Liver (tissue), 9 donors: ENCODE measurements around the gene CNTNAP1. TPM values are rescaled to one million over a fixed set of nuclear protein-coding genes. Genes with fewer than 3 reads are reported as not detected.

Experiments
- DNase-seq: peaks from one replicate; pipeline ENCODE4 v3.0.0-alpha.2; 2017; ENCODE audit warnings: low spot score
- H3K27ac ChIP-seq, 2 donors: one replicate each; pipeline ENCODE4 v1.7.0; 2013; ENCODE audit warnings: inconsistent platforms in 2 of 2, low read length in 2 of 2, control low read depth in 1 of 2, low read depth in 1 of 2, mild to moderate bottlenecking in 1 of 2
- H3K27me3 ChIP-seq, 4 donors: one replicate each; pipeline versions ENCODE4 v1.6.1 to v1.7.0; 2013; ENCODE audit warnings: low read length in 3 of 4, inconsistent platforms in 1 of 4, mild to moderate bottlenecking in 1 of 4, moderate library complexity in 1 of 4; ENCODE audit not compliant: control insufficient read depth in 4 of 4, insufficient read depth in 4 of 4
- H3K36me3 ChIP-seq, 4 donors: one replicate each; pipeline versions ENCODE4 v1.6.1 to v1.7.0; 2013; ENCODE audit warnings: low read length in 3 of 4, mild to moderate bottlenecking in 3 of 4, low read depth in 1 of 4, moderate library complexity in 1 of 4; ENCODE audit not compliant: control insufficient read depth in 4 of 4, insufficient read depth in 3 of 4
- H3K4me1 ChIP-seq, 4 donors: one replicate each; pipeline versions ENCODE4 v1.6.1 to v1.7.0; 2013; ENCODE audit warnings: low read length in 3 of 4, mild to moderate bottlenecking in 3 of 4, moderate library complexity in 1 of 4; ENCODE audit not compliant: control insufficient read depth in 4 of 4, insufficient read depth in 4 of 4
- H3K4me3 ChIP-seq, 3 donors: one replicate each; pipeline versions ENCODE4 v1.6.1 to v1.7.0; 2013; ENCODE audit warnings: low read length in 3 of 3, control low read depth in 1 of 3, low read depth in 1 of 3, mild to moderate bottlenecking in 1 of 3
- H3K9ac ChIP-seq, 2 donors: one replicate each; pipeline ENCODE4 v1.7.0; 2013; ENCODE audit warnings: low read length in 2 of 2, mild to moderate bottlenecking in 2 of 2, moderate library complexity in 2 of 2, control low read depth in 1 of 2, low read depth in 1 of 2
- H3K9me3 ChIP-seq, 4 donors: one replicate each; pipeline versions ENCODE4 v1.6.1 to v1.7.0; 2013; ENCODE audit warnings: low read length in 3 of 4; ENCODE audit not compliant: control insufficient read depth in 4 of 4
- EGR1 ChIP-seq, 2 donors: IDR thresholded peaks; 2 replicates each; pipeline ENCODE4 v1.6.1; 2016 to 2018; ENCODE audit warnings: antibody characterized with exemption in 2 of 2, low read depth in 2 of 2
- FOXA1 ChIP-seq: IDR thresholded peaks from 2 replicates; pipeline ENCODE4 v1.6.1; 2016; ENCODE audit warnings: antibody characterized with exemption
- FOXA2 ChIP-seq: IDR thresholded peaks from 2 replicates; pipeline ENCODE4 v1.6.1; 2016; ENCODE audit warnings: antibody characterized with exemption
- GABPA ChIP-seq, 2 donors: IDR thresholded peaks in 1 of 2; conservative IDR thresholded peaks in 1 of 2; 2 replicates each; pipeline ENCODE4 v1.6.1; 2016; ENCODE audit warnings: antibody characterized with exemption in 2 of 2, mild to moderate bottlenecking in 1 of 2, moderate library complexity in 1 of 2
- HNF4A ChIP-seq, 2 donors: conservative IDR thresholded peaks; 2 replicates each; pipeline ENCODE4 v1.6.1; 2016; ENCODE audit warnings: antibody characterized with exemption in 2 of 2, mild to moderate bottlenecking in 2 of 2
- HNF4G ChIP-seq: IDR thresholded peaks from 2 replicates; pipeline ENCODE4 v1.6.1; 2016; ENCODE audit warnings: antibody characterized with exemption
- JUND ChIP-seq, 2 donors: IDR thresholded peaks; 2 replicates each; pipeline ENCODE4 v1.6.1; 2016; ENCODE audit warnings: antibody characterized with exemption in 2 of 2
- NR2F2 ChIP-seq: IDR thresholded peaks from 2 replicates; pipeline ENCODE4 v1.6.1; 2016; ENCODE audit warnings: antibody characterized with exemption
- RAD21 ChIP-seq, 2 donors: IDR thresholded peaks; 2 replicates each; pipeline ENCODE4 v1.6.1; 2016; ENCODE audit warnings: antibody characterized with exemption in 2 of 2, mild to moderate bottlenecking in 2 of 2
- RXRA ChIP-seq, 2 donors: IDR thresholded peaks; 2 replicates each; pipeline ENCODE4 v1.6.1; 2017 to 2018; ENCODE audit warnings: antibody characterized with exemption in 2 of 2, mild to moderate bottlenecking in 1 of 2
- SP1 ChIP-seq: IDR thresholded peaks from 2 replicates; pipeline ENCODE4 v1.6.1; 2018; ENCODE audit warnings: antibody characterized with exemption, mild to moderate bottlenecking
- TAF1 ChIP-seq: conservative IDR thresholded peaks from 2 replicates; pipeline ENCODE4 v1.6.1; 2016; ENCODE audit warnings: antibody characterized with exemption, mild to moderate bottlenecking
- YY1 ChIP-seq: IDR thresholded peaks from 2 replicates; pipeline ENCODE4 v1.6.1; 2016; ENCODE audit warnings: antibody characterized with exemption, mild to moderate bottlenecking
- WGBS: extraction: QIAGEN DNeasy Blood & Tissue Kit; methylation state at CpG from one replicate; pipeline ENCODE4 v1.1.7; 2013; 5-methylcytosine and 5-hydroxymethylcytosine counted together
- polyA plus RNA-seq, 2 donors: library from polyadenylated mRNA; stranded (reverse) in 1 of 2; unstranded in 1 of 2; fragments of 200-250 nt in 1 of 2; fragments of >200 nt in 1 of 2; fragmentation: Nextera tagmentation in 1 of 2; extraction: Ambion mirVana in 1 of 2; gene quantifications; one replicate each; pipeline versions ENCODE4 v1.2.1 to v1.2.3, GENCODE V29; 2013 to 2015
- total RNA-seq, 2 donors: library from RNA; depleted of rRNA; stranded (reverse); fragments of >200 nt; gene quantifications; one replicate each; pipeline ENCODE4 v1.2.3, GENCODE V29; 2014
- TF ChIP-seq, protein P1 (sequence below): IDR thresholded peaks from 2 replicates; pipeline ENCODE4 v1.6.1; 2016; ENCODE audit warnings: antibody characterized with exemption
- TF ChIP-seq, protein P2 (sequence below): IDR thresholded peaks from 2 replicates; pipeline ENCODE4 v1.6.1; 2016; ENCODE audit warnings: antibody characterized with exemption, mild to moderate bottlenecking
- TF ChIP-seq, protein P3 (sequence below): IDR thresholded peaks from 2 replicates; pipeline ENCODE4 v1.6.1; 2016; ENCODE audit warnings: antibody characterized with exemption
- TF ChIP-seq, protein P4 (sequence below): fragments of 150-350 bp; IDR thresholded peaks from 2 replicates; pipeline ENCODE4 v1.5.1; 2017; ENCODE audit warnings: improper control_type of control experiment, low read depth, low read length; ENCODE audit not compliant: missing input control
- TF ChIP-seq, protein P5 (sequence below): IDR thresholded peaks from 2 replicates; pipeline ENCODE4 v1.6.1; 2016; ENCODE audit warnings: antibody characterized with exemption
- donor health status: healthy.
- donor health status: healthy.
- donor health status: healthy.
- donor health status: healthy.
- donor health status: healthy.

The CNTNAP1 gene
- total and polyA plus RNA-seq, 4 donors = 0.08 to 0.75 (median 0.60) TPM

DNA sequence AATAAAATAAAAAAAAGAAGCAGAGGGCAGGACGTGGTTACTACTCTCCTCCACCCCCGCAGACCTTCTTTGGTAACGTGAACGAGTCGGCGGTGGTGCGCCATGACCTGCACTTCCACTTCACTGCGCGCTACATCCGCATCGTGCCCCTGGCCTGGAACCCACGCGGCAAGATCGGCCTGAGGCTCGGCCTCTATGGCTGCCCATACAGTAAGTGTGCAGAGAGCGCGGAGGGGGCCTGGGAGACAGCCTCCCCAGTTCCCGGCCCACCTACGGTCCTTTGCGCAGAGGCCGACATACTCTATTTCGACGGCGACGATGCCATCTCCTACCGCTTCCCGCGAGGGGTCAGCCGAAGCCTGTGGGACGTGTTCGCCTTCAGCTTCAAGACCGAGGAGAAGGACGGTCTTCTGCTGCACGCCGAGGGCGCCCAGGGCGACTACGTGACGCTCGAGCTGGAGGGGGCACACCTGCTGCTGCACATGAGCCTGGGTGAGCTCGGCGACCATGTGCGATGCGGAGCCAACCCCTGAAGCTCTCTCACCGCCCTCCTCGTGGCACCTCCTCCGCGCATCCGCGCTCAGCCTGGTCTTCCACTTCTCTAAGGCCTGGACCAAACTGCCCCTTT is 2.7 kb downstream of the CNTNAP1 start:
- no peak for DNase-seq
- TF ChIP-seq, protein P1, sequence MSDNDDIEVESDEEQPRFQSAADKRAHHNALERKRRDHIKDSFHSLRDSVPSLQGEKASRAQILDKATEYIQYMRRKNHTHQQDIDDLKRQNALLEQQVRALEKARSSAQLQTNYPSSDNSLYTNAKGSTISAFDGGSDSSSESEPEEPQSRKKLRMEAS = no peak
- TF ChIP-seq, protein P2, sequence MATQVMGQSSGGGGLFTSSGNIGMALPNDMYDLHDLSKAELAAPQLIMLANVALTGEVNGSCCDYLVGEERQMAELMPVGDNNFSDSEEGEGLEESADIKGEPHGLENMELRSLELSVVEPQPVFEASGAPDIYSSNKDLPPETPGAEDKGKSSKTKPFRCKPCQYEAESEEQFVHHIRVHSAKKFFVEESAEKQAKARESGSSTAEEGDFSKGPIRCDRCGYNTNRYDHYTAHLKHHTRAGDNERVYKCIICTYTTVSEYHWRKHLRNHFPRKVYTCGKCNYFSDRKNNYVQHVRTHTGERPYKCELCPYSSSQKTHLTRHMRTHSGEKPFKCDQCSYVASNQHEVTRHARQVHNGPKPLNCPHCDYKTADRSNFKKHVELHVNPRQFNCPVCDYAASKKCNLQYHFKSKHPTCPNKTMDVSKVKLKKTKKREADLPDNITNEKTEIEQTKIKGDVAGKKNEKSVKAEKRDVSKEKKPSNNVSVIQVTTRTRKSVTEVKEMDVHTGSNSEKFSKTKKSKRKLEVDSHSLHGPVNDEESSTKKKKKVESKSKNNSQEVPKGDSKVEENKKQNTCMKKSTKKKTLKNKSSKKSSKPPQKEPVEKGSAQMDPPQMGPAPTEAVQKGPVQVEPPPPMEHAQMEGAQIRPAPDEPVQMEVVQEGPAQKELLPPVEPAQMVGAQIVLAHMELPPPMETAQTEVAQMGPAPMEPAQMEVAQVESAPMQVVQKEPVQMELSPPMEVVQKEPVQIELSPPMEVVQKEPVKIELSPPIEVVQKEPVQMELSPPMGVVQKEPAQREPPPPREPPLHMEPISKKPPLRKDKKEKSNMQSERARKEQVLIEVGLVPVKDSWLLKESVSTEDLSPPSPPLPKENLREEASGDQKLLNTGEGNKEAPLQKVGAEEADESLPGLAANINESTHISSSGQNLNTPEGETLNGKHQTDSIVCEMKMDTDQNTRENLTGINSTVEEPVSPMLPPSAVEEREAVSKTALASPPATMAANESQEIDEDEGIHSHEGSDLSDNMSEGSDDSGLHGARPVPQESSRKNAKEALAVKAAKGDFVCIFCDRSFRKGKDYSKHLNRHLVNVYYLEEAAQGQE = no peak
- TF ChIP-seq YY1 (no peak), SP1 (no peak), GABPA (IDR thresholded peaks at IDR 0.05 in 1 of 2, conservative IDR thresholded peaks at IDR 0.05 in 1 of 2) (no peak), HNF4A (conservative IDR thresholded peaks at IDR 0.05) (no peak), FOXA2 (no peak), HNF4G (no peak), JUND (IDR thresholded peaks at IDR 0.05) (no peak), RXRA (IDR thresholded peaks at IDR 0.05) (no peak), FOXA1 (no peak), EGR1 (IDR thresholded peaks at IDR 0.05; ENCODE audit: low read depth in 2 of 2) (no peak), TAF1 (no peak), RAD21 (IDR thresholded peaks at IDR 0.05) (no peak), NR2F2 (no peak)
- TF ChIP-seq, protein P3, sequence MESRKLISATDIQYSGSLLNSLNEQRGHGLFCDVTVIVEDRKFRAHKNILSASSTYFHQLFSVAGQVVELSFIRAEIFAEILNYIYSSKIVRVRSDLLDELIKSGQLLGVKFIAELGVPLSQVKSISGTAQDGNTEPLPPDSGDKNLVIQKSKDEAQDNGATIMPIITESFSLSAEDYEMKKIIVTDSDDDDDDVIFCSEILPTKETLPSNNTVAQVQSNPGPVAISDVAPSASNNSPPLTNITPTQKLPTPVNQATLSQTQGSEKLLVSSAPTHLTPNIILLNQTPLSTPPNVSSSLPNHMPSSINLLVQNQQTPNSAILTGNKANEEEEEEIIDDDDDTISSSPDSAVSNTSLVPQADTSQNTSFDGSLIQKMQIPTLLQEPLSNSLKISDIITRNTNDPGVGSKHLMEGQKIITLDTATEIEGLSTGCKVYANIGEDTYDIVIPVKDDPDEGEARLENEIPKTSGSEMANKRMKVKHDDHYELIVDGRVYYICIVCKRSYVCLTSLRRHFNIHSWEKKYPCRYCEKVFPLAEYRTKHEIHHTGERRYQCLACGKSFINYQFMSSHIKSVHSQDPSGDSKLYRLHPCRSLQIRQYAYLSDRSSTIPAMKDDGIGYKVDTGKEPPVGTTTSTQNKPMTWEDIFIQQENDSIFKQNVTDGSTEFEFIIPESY = no peak
- TF ChIP-seq, protein P4, sequence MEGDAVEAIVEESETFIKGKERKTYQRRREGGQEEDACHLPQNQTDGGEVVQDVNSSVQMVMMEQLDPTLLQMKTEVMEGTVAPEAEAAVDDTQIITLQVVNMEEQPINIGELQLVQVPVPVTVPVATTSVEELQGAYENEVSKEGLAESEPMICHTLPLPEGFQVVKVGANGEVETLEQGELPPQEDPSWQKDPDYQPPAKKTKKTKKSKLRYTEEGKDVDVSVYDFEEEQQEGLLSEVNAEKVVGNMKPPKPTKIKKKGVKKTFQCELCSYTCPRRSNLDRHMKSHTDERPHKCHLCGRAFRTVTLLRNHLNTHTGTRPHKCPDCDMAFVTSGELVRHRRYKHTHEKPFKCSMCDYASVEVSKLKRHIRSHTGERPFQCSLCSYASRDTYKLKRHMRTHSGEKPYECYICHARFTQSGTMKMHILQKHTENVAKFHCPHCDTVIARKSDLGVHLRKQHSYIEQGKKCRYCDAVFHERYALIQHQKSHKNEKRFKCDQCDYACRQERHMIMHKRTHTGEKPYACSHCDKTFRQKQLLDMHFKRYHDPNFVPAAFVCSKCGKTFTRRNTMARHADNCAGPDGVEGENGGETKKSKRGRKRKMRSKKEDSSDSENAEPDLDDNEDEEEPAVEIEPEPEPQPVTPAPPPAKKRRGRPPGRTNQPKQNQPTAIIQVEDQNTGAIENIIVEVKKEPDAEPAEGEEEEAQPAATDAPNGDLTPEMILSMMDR = no peak
- TF ChIP-seq, protein P5, sequence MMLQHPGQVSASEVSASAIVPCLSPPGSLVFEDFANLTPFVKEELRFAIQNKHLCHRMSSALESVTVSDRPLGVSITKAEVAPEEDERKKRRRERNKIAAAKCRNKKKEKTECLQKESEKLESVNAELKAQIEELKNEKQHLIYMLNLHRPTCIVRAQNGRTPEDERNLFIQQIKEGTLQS = no peak
- Histone ChIP-seq H3K27ac (no peak overlapping the region), H3K4me3 (no peak overlapping the region), H3K9me3 (no peaks in the 10 kb centered on the region), H3K36me3 (no peaks in the 10 kb centered on the region), H3K9ac (no peak overlapping the region), H3K27me3 (peaks cover 0 to 11% (median 0%) of the 10 kb centered on the region in 4 donors), H3K4me1 (peaks cover 9 to 28% (median 16%) of the 10 kb centered on the region in 4 donors)
- WGBS = 39% methylated on average over 50 of the region's 50 CpGs
